NOMO-1 (cell line): ENCODE measurements around the gene SMIM44.
"Not testable (repeated sequence)": the region's sequence is repeated elsewhere in the genome, so short reads cannot be mapped to it uniquely, and the experiment has no call there.

ENCODE experiments used
- DNase-seq, 2 experiments: peaks; one replicate each; lab custom pipeline; 2025; ENCODE audit not compliant: unreplicated experiment in 2 of 2; lab: John Stamatoyannopoulos, UW

SMIM44 gene

DNA sequence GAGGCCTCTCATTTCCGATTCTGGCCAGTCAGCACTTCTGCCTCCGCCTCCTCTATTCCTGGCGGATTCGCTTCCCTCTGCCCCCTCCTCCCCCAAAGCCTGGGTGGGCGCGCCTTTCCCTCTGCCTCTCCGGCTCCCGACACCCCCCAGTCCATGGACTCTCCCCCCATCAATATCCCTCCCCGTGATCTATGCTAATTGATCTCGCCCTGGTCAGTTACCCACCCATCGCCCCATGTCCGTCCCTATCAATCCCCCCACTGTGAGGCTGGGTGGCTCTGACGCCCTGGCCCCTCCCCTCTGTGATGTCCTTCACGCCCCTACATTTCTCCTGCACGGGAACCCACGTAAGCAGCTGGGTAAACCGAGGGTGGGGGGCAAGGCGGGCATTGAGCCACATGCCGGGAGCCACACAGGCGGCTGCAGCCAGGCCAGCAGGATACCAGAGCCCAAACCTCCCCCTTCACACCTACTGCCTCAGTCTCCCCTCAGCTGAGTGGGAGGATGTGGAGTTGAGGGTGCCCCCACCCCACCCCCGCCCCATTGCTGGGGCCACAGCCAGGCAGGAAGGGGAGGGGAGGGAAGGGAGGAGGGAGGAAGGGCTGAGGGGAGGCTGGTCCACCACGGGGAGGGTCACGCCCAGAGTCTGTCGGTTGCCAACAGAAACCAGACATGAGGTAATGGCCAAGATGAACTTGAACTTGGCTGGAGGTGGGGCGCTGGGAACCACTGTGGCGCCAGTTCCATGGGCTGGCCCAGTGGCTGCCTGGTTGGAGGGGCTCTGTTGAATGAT lies 24.0 kb downstream of the SMIM44 start:
- no peak for DNase-seq

GRCh38 chr19:3458229-3459088 lies 24.8 kb downstream of the SMIM44 start:
- DNase-seq = no peak

- no peak for DNase-seq
These were observed 25.6 kb downstream of the SMIM44 start for GRCh38 chr19:3457528-3458228.

DNA sequence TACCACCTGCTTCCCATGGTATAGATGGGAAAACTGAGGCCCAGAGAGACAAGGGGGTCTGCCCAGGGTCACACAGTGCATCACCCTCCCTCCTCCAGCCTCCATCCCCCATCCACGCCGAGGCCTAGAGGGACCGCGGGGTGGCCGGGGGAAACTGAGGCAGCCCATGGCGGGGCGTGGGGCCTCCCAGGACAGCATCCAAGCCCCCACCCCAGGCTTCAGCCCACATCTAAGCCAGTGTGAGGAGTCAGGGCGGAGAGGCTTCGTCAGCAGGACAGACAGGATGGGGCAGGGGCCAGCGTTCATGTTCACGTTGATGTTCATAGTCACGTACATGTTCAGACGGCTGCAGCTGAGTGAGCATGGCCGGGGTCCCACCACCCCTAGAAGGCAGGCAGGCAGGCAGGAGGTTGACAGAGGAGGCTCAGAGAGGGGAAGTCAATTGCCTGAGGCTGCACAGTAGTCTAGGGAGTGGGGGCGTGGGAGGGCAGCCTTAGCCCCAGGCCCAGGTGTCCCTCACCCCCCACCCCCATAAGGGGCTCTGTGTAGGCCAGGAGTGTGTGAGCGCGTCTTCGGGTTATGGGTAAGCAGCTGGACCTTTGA lies 26.2 kb downstream of the SMIM44 start:
- DNase-seq = no peak

DNA sequence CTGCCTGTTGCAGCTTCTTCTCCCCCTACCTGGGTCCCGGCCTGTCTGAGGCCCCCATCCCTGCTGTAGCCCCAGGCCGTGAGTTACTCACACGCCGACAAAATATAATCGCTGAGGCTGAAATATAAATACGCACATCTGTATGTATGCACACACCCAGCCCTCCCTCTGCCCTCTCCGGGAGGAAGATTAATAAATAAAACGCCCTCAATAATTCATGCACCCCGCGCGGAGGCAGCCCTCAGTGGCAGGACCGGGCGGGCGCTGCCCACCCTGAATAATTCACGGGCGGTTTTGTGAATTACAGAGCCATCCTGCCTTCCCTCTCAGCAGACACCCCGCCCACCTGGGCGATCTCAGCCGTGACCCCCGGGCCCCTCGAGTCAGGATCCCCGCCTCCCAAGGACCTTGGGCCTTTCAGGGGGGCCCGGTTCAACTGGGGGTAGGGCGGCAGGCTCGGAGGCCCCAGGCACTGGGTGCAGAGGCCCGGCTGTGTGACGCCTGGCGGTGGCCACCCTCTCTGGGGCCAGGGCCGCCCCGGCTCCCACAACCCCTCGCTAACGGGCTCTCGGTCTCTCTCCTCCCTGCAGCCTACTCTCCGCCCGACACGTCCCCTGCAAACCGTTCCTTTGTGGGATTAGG lies 27.2 kb downstream of the SMIM44 start:
- no peak for DNase-seq

DNA sequence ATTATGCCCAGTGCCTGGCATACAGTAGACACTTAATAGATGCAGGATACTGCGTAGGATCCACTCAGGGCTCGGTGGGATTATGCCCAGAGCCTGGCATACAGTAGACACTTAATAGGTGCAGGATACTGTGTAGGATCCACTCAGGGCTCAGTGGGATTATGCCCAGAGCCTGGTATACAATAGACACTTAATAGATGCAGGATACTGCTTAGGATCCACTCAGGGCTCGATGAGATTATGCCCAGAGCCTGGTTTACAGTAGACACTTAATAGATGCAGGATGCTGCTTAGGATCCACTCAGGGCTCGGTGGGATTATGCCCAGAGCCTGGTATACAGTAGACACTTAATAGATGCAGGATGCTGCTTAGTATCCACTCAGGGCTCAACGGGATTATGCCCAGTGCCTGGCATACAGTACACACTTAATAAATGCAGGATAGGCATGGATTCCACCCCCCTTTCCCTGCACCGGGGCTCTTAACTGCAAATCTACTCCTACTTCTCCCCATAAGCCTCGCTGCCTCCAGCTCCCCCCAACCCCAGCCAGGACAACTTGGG lies 27.8 kb downstream of the SMIM44 start:
- DNase-seq = no peak

DNA sequence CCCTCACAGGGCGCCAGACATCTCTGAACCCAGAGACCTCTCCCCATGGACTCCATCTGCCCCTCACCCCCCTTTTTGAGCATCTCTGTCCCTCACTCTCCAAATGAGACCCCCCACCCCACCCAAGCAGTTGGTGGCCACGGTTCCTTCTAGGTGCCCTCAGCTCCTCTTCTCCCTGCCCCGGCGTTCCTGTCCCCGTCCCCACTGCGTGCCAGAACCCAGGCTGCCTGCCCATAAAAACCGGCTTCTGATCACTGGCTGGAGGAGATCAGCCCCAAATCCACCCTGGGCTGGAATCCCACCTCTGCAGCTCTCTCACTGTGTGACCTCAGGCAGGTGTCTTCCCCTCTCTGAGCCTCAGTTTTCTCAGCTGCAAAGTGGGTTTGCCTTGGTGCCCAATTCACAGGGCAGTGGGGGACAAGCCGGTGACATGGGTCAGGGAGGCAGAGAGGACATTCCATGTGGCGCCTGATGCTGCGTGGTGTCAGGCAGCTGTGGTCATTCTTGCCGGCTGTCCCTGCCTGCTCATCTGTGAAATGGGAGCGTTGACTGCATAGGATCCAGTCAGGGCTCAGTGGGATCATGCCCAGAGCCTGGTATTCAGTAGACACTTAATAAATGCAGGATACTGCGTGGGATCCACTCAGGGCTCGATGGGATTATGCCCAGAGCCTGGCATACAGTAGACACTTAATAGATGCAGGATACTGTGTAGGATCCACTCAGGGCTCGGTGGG lies 28.4 kb downstream of the SMIM44 start:
- DNase-seq = no peak

GRCh38 chr19:3453840-3454239 lies 29.4 kb downstream of the SMIM44 start:
- DNase-seq = no peak

DNA sequence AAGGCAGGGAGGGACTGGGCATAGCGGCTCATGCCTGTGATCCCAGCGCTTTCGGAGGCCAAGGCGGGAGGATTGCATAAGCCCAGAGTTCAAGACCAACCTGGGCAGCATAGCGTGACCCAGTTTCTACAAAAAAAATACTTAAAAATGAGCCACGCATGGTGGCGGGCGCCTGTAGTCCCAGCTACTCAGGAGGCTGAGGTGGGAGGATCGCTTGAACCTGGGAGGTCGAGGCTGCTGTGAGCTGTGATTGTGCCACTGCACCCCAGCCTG lies 30.4 kb downstream of the SMIM44 start:
- DNase-seq = not testable (repeated sequence)

GRCh38 chr19:3452171-3452941 lies 30.9 kb downstream of the SMIM44 start:
- no peak for DNase-seq

DNA sequence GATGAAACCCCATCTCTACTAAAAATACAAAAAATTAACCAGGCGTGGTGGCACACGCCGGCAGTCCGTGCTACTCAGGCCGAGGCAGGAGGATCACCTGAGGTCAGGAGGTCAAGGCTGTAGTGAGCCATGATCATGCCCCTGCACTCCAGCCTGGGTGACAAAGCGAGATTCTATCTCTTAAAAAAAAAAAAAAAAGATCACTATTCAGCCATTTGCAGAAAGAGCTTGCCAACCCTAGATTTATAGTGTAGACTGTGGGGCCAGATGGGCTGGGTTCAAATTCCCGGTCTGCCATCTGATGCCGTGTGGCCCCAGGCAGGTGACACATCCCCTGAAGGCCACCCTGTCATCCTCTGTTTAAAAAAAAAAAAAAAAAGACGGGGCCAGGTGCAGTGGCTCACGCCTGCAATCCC lies 31.8 kb downstream of the SMIM44 start:
- no peak for DNase-seq

DNA sequence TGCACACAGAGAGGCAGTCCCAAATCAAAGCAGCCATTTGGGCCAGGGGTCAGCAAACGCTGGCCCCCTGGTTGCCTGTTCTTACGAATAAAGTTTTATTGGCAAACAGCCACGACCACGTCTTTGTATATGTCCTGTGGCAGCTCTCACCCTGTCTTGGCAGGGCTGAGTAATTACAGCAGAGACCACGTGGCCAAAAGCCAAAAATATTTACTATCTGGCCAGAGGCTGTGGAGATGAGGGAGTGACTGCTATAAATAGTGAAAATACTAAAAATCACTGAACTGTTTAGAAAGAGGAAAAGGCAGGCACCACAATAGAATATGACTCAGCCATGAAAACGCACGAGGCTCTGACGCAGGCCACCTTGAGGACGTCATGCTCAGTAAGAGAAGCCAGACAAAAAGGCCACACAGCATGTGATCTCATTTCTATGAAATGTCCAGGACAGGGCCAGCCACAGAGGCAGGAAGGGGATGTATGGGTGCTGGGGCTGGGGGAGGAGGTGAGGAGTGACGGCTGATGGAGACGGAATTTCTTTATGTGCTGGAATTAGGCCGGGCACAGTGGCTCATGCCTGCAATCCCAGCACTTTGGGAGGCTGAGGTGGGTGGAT lies 32.3 kb downstream of the SMIM44 start:
- DNase-seq = peak in 1 of 2 experiments; percentile 22

GRCh38 chr19:3448616-3449334 lies 34.5 kb downstream of the SMIM44 start:
- no peak for DNase-seq

GRCh38 chr19:3446657-3447056 lies 36.6 kb downstream of the SMIM44 start:
- not testable (repeated sequence) for DNase-seq

DNA sequence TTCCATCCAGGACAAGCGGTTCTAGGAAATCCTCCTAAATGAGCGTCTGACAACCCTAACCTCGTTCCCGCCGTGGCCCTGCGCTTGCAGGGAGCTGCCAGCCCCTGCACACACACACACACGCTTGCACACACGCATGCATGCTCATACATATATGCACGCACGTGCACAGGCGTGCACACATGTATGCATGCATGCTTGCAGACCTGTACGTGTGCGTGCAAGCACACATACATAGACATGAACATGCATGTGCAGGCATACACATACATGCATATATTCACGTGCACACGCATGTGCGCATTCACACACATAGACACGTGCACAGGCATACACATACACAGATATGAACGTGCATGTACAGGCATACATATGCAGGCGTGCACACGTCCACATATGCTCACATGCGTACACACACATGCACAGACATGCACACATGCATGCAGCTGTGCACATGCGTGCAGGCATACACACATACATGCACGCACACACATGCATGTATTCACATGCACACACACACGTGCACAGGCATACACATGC lies 38.5 kb downstream of the SMIM44 start:
- DNase-seq = no peak

DNA sequence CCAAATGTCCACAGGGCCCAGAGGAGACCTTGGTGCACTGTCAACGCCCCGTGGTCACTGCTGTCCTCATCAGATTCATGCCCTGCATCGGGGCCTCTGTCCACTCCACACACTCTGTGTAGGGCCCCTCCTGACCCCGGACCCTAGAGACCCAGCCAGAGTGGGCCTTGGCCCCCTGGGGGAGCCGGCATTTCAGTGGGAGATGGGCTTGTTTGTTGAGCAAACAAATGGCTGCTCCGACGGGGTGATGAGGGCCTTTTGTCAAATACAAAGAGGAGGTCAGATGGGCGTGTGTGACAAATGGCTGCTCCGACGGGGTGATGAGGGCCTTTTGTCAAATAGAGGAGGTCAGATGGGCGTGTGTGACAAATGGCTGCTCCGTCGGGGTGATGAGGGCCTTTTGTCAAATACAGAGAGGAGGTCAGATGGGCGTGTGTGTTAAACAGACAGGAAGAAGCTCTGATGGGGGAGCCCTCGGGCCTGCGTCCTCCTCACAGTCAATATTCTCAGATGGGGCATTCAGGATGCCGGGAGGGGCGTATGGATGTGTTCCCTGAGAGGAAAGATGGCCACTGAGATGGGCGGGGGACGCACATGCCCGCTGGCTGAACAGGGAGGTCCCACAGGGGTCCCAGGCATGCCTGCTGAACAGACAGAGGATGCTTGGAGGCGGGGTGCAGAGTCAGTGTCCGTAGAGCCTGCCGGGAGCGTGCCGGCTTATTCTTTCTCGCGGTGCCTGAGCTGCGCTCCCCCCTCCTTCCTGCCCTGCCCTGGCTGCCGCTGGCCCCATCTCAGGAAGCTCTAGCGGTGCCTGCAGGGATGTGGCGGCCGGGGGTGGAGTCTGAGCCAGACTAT lies 39.2 kb downstream of the SMIM44 start:
- DNase-seq = no peak
